Stimulated activated naive B cell treated with anti-CD40 and anti-IgM and Interleukin-4, amounts not matched to agents 10 μg/mL and 1 μg/mL and 100 μg/mL, for 72 hours (primary cell): ENCODE measurements around the gene BANP.
"Not testable (repeated sequence)": the region's sequence is repeated elsewhere in the genome, so short reads cannot be mapped to it uniquely, and the experiment has no call there.

Experiments used
- ATAC-seq, 2 donors: fragments of 150-1000 bp; cut with Tn5 transposase; replicated peaks; 2 replicates each; pipeline ENCODE4 v1.10.0; 2021; ENCODE audit warnings: moderate library complexity in 1 of 2
- DNase-seq: peaks from one replicate; pipeline ENCODE4 v3.0.0; 2021
- H3K27ac Mint-ChIP-seq: one replicate; pipeline ENCODE4 v1.8.0; 2022; ENCODE audit warnings: mild to moderate bottlenecking, mixed read lengths
- H3K27me3 Mint-ChIP-seq, 2 donors: one replicate each; pipeline ENCODE4 v1.8.0; 2022; ENCODE audit warnings: mixed read lengths in 2 of 2
- H3K36me3 Mint-ChIP-seq, 2 donors: one replicate each; pipeline ENCODE4 v1.8.0; 2022; ENCODE audit warnings: mixed read lengths in 2 of 2, mild to moderate bottlenecking in 1 of 2
- H3K4me1 Mint-ChIP-seq, 2 donors: one replicate each; pipeline ENCODE4 v1.8.0; 2022; ENCODE audit warnings: mixed read lengths in 2 of 2, mild to moderate bottlenecking in 1 of 2
- H3K4me3 Mint-ChIP-seq, 2 donors: one replicate each; pipeline ENCODE4 v1.8.0; 2022; ENCODE audit warnings: mild to moderate bottlenecking in 2 of 2, mixed read lengths in 2 of 2, moderate library complexity in 1 of 2
- H3K9me3 Mint-ChIP-seq, 2 donors: one replicate each; pipeline ENCODE4 v1.8.0; 2022; ENCODE audit warnings: mixed read lengths in 2 of 2, mild to moderate bottlenecking in 1 of 2

BANP gene

GRCh38 chr16:87936016-87936374 lies 15.2 kb upstream of the BANP start:
- H3K36me3 Mint-ChIP-seq, H3K4me3 Mint-ChIP-seq, H3K27me3 Mint-ChIP-seq, DNase-seq, H3K27ac Mint-ChIP-seq, H3K9me3 Mint-ChIP-seq, ATAC-seq: not testable (repeated sequence)
- H3K4me1 Mint-ChIP-seq, result peaks cover 9 to 18% of the 10 kb centered on the region in 2 donors

- Mint-ChIP-seq H3K4me3 (no peak within 1 kb of the TSS), H3K9me3 (peaks cover 2 to 4% of the 10 kb centered on the region in 2 donors), H3K36me3 (no peaks in the 10 kb centered on the region), H3K27me3 (peaks cover 0 to 6% of the 10 kb centered on the region in 2 donors), H3K4me1 (peaks cover 9 to 18% of the 10 kb centered on the region in 2 donors), H3K27ac (peak within 1 kb of the TSS; percentile 79)
- peak in 1 of 2 donors; percentile 23 for ATAC-seq
- DNase-seq, result no peak
Observed at GRCh38 chr16:87936375-87937230, 14.6 kb upstream of the BANP start, which contains the start of gene CA5A. Gene CA5A, minus strand, starts transcription at chr16:87936529. Its CDS starts 79 bp downstream, at chr16:87936450.

- H3K4me3 Mint-ChIP-seq, H3K36me3 Mint-ChIP-seq, DNase-seq, H3K27me3 Mint-ChIP-seq, ATAC-seq, H3K9me3 Mint-ChIP-seq, H3K27ac Mint-ChIP-seq: not testable (repeated sequence)
- H3K4me1 Mint-ChIP-seq, result peaks cover 9 to 19% of the 10 kb centered on the region in 2 donors
Observed at GRCh38 chr16:87937231-87937542, 14.0 kb upstream of the BANP start.

GRCh38 chr16:87938412-87938949 lies 12.8 kb upstream of the BANP start:
- no peak overlapping the region for H3K27ac Mint-ChIP-seq
- peaks cover 2 to 4% of the 10 kb centered on the region in 2 donors for H3K9me3 Mint-ChIP-seq
- no peak overlapping the region for H3K4me3 Mint-ChIP-seq
- H3K36me3 Mint-ChIP-seq, result no peaks in the 10 kb centered on the region
- H3K27me3 Mint-ChIP-seq, result peaks cover 0 to 6% of the 10 kb centered on the region in 2 donors
- ATAC-seq (no peak), DNase-seq (no peak)
- H3K4me1 Mint-ChIP-seq, result peaks cover 12 to 26% of the 10 kb centered on the region in 2 donors

- Mint-ChIP-seq H3K27ac (no peak overlapping the region), H3K36me3 (no peaks in the 10 kb centered on the region), H3K4me1 (peaks cover 12 to 20% of the 10 kb centered on the region in 2 donors), H3K4me3 (no peak overlapping the region), H3K27me3 (peaks cover 0 to 6% of the 10 kb centered on the region in 2 donors), H3K9me3 (peaks cover 2 to 4% of the 10 kb centered on the region in 2 donors)
- ATAC-seq (no peak), DNase-seq (no peak)
Observed at GRCh38 chr16:87939562-87940423, 11.4 kb upstream of the BANP start.

GRCh38 chr16:87942680-87943079 lies 8.6 kb upstream of the BANP start:
- Mint-ChIP-seq H3K27me3 (peaks cover 0 to 6% of the 10 kb centered on the region in 2 donors), H3K9me3 (peaks cover 2 to 4% of the 10 kb centered on the region in 2 donors), H3K4me1 (peaks cover 6 to 27% of the 10 kb centered on the region in 2 donors), H3K27ac (no peak overlapping the region), H3K36me3 (no peaks in the 10 kb centered on the region), H3K4me3 (no peak overlapping the region)
- ATAC-seq, result no peak
- no peak for DNase-seq

- H3K4me3 Mint-ChIP-seq, result peak overlapping the region; percentile 75 to 79
- ATAC-seq, result peak; percentile 71 to 76
- H3K36me3 Mint-ChIP-seq, result no peaks in the 10 kb centered on the region
- H3K9me3 Mint-ChIP-seq, result no peaks in the 10 kb centered on the region
- H3K27me3 Mint-ChIP-seq, result no peaks in the 10 kb centered on the region
- H3K27ac Mint-ChIP-seq, result peak overlapping the region; percentile 84
- peaks cover 17 to 39% of the 10 kb centered on the region in 2 donors for H3K4me1 Mint-ChIP-seq
- peak; percentile 49 for DNase-seq
Observed at GRCh38 chr16:87945351-87946042, 5.7 kb upstream of the BANP start.

GRCh38 chr16:87946596-87947347 lies 4.5 kb upstream of the BANP start:
- Mint-ChIP-seq H3K27me3 (no peaks in the 10 kb centered on the region), H3K36me3 (peaks cover 0 to under 1% of the 10 kb centered on the region in 2 donors), H3K27ac (no peak overlapping the region), H3K4me3 (peak overlapping the region in 1 of 2 donors; percentile 14), H3K9me3 (no peaks in the 10 kb centered on the region), H3K4me1 (peaks cover 17 to 39% of the 10 kb centered on the region in 2 donors)
- DNase-seq (no peak), ATAC-seq (no peak)

GRCh38 chr16:87947356-87948118 lies 3.7 kb upstream of the BANP start:
- no peak for DNase-seq
- H3K9me3 Mint-ChIP-seq, result no peaks in the 10 kb centered on the region
- ATAC-seq, result no peak
- H3K4me3 Mint-ChIP-seq, result peak overlapping the region; percentile 14 to 70
- peaks cover 6 to 8% of the 10 kb centered on the region in 2 donors for H3K36me3 Mint-ChIP-seq
- peak overlapping the region; percentile 90 for H3K27ac Mint-ChIP-seq
- no peaks in the 10 kb centered on the region for H3K27me3 Mint-ChIP-seq
- peaks cover 19 to 42% of the 10 kb centered on the region in 2 donors for H3K4me1 Mint-ChIP-seq

- DNase-seq (no peak), ATAC-seq (no peak)
- peaks cover 19 to 43% of the 10 kb centered on the region in 2 donors for H3K4me1 Mint-ChIP-seq
- no peaks in the 10 kb centered on the region for H3K9me3 Mint-ChIP-seq
- H3K27me3 Mint-ChIP-seq, result no peaks in the 10 kb centered on the region
- peaks cover 6 to 8% of the 10 kb centered on the region in 2 donors for H3K36me3 Mint-ChIP-seq
- H3K27ac Mint-ChIP-seq, result peak overlapping the region; percentile 90
- peak overlapping the region; percentile 2 to 70 for H3K4me3 Mint-ChIP-seq
Observed at GRCh38 chr16:87948119-87948545, 3.1 kb upstream of the BANP start.

- no peak for DNase-seq
- Mint-ChIP-seq H3K36me3 (peaks cover 10 to 11% of the 10 kb centered on the region in 2 donors), H3K4me3 (peak overlapping the region in 1 of 2 donors; percentile 2), H3K4me1 (peaks cover 24 to 49% of the 10 kb centered on the region in 2 donors), H3K27ac (peak overlapping the region; percentile 90), H3K27me3 (no peaks in the 10 kb centered on the region), H3K9me3 (no peaks in the 10 kb centered on the region)
- ATAC-seq, result no peak
Observed at GRCh38 chr16:87948735-87949070, 2.5 kb upstream of the BANP start.

- Mint-ChIP-seq H3K4me1 (peaks cover 30 to 54% of the 10 kb centered on the region in 2 donors), H3K27ac (peak overlapping the region; percentile 90), H3K4me3 (peak overlapping the region; percentile 2 to 32), H3K36me3 (peaks cover 15 to 16% of the 10 kb centered on the region in 2 donors), H3K27me3 (no peaks in the 10 kb centered on the region), H3K9me3 (no peaks in the 10 kb centered on the region)
- no peak for ATAC-seq
- no peak for DNase-seq
Observed at GRCh38 chr16:87949071-87949744, 2.0 kb upstream of the BANP start.
